GM12873 (cell line): ENCODE data around the gene PTK6.

ENCODE experiments used
- TF ChIP-seq, protein P1 (sequence below): IDR thresholded peaks from 2 replicates; pipeline ENCODE4 v1.5.1; 2012; ENCODE audit warnings: low read depth, mild to moderate bottlenecking, moderate library complexity, low read length, control low read depth; ENCODE audit not compliant: insufficient read depth; ENCODE audit errors: missing control alignments

The PTK6 gene

GRCh38 chr20:63551068-63551467 lies 13.9 kb upstream of the PTK6 start:
- TF ChIP-seq, protein P1, sequence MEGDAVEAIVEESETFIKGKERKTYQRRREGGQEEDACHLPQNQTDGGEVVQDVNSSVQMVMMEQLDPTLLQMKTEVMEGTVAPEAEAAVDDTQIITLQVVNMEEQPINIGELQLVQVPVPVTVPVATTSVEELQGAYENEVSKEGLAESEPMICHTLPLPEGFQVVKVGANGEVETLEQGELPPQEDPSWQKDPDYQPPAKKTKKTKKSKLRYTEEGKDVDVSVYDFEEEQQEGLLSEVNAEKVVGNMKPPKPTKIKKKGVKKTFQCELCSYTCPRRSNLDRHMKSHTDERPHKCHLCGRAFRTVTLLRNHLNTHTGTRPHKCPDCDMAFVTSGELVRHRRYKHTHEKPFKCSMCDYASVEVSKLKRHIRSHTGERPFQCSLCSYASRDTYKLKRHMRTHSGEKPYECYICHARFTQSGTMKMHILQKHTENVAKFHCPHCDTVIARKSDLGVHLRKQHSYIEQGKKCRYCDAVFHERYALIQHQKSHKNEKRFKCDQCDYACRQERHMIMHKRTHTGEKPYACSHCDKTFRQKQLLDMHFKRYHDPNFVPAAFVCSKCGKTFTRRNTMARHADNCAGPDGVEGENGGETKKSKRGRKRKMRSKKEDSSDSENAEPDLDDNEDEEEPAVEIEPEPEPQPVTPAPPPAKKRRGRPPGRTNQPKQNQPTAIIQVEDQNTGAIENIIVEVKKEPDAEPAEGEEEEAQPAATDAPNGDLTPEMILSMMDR, result no peak

GRCh38 chr20:63549679-63550282 lies 12.6 kb upstream of the PTK6 start:
- TF ChIP-seq, protein P1, result no peak

DNA sequence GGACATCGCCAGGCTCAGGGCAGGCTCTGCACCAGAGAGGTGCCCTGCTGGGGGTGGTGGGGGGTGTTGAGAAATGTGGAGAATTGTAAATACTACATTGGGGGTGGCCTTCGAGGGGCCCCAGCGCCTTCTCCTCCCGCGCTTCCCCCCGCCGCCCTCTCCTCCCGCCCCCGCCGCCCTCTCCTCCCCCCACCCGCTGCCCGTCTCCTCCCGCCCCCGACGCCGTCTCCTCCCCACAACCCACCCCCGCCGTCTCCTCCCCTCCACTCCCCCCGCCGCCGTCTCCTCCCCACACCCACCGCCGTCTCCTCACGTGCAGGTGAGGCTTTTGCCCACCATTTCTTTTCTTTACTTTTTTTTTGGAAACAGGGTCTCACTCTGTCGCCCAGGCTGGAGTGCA lies 11.8 kb upstream of the PTK6 start:
- TF ChIP-seq, protein P1, result no peak

GRCh38 chr20:63548542-63548941 lies 11.4 kb upstream of the PTK6 start:
- TF ChIP-seq, protein P1, result no peak

DNA sequence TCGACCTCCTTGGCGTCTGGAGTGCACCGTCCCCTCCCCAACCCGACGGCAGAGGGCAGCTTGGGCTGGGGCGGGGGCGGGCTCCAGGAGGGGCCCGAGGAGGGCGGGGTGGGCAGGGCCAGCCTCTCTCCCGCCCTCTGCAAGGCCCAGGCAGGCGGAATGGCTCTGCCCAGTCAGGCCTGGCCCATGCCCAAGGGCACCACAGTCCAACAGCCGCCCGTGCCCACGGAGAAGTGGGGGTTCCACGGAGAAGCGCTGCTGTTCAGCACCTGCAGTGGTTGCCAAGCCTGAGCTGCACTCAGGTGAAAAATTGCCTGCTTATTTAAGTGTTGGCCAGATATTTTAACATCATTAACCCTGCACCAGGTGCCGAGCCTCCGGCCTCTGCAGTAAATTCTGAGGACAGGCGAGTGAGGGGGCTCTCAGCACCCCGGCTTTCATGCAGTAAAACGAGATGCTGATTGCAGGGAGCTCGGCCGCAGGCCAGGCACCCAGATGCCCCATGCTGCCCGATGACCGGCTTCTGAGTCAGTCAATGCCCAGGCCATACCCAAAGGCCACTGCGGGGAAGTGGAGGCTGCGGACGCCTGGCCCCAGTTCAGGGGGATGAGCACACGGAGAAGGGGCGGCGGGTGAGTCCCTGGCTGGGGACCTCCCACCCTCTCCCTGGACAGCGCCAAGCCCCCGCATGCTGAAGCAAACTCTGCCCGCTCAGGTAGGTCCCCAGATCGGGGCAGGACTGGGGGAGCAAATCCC lies 10.7 kb upstream of the PTK6 start, which contains the start of gene SRMS:
Gene SRMS, minus strand, starts transcription at position 25 of the 756 bp plus-strand sequence. CDS start 286 bp downstream, outside the sequence.
- TF ChIP-seq, protein P1, result no peak

GRCh38 chr20:63546956-63547724 lies 10.0 kb upstream of the PTK6 start:
- TF ChIP-seq, protein P1, result no peak
